Raji (cell line): Measurements from ENCODE around the gene NLRC5.

Experiments used
- POLR2A ChIP-seq: IDR thresholded peaks from 2 replicates; pipeline ENCODE4 v1.6.1; 2011; ENCODE audit warnings: low read depth, low read length, control low read depth; ENCODE audit not compliant: insufficient read depth

The NLRC5 gene

DNA sequence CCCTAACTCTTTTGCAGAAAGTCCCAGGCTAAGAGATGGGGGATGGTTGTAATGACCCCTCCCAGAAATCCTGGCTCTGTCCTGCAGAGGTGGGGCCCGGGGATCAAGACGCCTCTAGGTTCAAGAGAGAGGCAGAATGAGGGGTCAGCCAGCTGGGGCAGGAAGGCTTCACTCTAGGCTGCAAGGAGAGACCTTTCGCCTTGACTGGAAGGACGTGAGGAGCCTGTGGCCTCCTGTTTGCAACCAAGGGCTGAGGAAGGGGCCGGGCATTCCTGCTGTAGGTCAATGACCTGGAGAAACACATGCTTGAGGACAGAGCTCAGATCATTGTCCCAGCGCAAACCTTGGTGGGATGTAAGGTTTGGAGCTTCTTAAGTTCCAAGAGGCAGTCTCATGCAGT lies 36.4 kb upstream of the NLRC5 start:
- TF ChIP-seq POLR2A = no peak

DNA sequence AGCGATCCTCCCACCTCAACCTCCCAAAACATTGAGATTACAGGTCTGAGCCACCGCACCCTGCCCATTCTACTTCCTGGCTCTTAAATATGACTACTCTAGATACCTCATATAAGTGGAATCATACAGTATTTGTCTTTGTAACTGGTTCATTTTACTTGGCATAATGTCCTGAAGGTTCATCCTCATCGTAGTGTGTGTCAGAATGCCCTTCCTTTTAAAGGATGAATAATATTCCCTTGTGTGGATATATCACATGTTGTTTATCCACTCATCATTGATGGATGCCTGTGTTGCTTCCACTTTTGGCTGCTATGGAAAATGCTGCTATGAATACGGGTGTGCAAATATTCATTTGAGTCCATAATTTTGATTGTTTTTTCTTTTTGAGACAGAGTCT lies 33.3 kb upstream of the NLRC5 start:
- no peak for TF ChIP-seq POLR2A

DNA sequence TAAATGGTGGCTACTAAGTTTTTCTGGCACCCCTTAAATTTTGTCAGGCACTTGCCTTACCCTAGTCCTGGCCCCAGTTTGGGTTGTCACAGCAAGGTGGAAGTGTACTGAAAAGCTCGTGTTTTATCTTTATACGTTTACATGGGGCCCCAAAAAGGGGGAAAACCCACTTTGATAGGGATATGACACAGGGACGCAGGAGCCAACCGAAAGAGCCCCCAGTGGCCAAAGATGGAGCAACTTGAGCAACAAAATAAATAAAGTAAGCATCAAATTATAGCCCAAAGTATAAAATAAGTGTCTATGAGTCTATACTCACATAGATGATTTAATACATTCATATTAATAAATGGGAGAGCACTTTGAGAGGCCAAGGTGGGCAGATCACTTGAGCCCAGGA lies 32.6 kb upstream of the NLRC5 start:
- TF ChIP-seq POLR2A = no peak

GRCh38 chr16:56960681-56961281 lies 28.6 kb upstream of the NLRC5 start:
- TF ChIP-seq POLR2A = no peak

DNA sequence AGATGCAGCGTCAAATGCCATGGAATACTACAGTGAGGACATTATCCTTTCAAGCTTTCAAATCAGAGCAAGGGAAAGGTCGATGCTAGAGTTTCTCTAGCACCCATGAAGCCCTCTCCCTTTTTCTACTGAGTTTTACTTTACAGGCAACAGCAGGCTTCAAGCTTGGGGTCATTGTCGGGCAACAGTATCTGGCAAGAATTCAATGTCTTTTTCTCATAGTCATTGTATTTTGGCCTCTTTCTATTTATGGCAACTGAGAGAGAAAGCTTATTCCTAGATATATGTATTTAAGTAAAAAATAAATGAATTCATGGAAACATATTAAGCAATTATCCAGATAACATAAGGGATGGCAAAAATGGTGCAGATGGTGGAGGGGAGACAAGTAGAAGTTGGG lies 28.0 kb upstream of the NLRC5 start:
- no peak for TF ChIP-seq POLR2A

DNA sequence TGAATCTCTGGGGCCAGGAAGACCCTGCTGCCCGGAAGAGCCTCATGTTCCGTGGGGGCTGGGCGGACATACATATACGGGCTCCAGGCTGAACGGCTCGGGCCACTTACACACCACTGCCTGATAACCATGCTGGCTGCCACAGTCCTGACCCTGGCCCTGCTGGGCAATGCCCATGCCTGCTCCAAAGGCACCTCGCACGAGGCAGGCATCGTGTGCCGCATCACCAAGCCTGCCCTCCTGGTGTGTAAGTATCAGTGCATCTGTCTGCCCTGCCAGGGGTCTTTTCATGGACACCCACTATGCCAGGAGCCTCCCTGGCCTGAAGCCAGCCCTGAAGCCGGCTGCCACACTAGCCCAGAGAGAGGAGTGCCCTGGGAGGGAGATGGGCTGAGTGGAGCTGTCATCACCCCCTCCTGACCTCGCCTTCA lies 27.5 kb upstream of the NLRC5 start, which contains the start of gene CETP:
CETP (plus strand) TSS at position 100 of the 431 bp plus-strand sequence; CDS start at position 130, 30 bp downstream.
- no peak for TF ChIP-seq POLR2A

DNA sequence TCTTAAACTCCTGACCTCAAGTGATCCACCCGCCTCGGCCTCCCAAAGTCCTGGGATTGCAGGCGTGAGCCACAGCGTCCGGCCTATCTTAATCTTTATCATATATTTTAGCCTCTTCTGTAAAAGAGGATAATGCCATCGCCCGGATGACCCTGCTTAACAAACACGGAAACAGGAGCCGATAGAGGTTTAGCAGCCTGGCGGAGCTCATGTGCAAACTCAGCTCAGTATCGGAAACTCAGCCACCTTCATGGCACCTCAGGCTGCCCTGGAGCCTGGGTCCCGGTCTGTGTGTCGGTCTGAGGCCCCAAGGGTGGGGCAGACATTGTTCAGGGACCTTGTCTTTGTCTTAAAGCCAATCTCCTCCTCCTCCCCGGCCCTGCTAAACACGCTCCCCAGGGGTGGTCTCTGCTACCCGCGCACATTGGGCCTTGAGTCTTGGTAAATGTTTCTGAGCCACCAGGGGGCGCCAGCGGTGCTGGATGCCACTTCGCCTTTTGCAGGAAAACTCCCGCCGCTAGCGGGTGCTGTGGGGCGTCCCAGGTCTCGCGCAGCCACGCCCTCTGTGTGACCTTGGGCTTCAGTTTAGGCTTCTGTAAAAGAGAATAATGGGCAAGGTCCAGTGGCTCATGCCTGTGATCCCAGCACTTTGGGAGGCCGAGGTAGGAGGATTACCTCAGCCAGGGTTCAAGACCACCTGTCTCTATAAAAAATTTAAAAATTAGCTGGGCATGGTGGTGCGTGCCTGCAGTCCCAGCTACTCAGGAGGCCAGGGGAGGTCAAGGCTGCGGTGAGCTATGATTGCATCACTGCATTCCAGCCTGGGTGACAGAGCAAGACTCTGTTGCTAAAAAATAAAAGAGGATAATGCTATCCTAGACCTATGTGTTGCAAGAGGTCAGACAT lies 24.9 kb upstream of the NLRC5 start:
- TF ChIP-seq POLR2A = no peak

DNA sequence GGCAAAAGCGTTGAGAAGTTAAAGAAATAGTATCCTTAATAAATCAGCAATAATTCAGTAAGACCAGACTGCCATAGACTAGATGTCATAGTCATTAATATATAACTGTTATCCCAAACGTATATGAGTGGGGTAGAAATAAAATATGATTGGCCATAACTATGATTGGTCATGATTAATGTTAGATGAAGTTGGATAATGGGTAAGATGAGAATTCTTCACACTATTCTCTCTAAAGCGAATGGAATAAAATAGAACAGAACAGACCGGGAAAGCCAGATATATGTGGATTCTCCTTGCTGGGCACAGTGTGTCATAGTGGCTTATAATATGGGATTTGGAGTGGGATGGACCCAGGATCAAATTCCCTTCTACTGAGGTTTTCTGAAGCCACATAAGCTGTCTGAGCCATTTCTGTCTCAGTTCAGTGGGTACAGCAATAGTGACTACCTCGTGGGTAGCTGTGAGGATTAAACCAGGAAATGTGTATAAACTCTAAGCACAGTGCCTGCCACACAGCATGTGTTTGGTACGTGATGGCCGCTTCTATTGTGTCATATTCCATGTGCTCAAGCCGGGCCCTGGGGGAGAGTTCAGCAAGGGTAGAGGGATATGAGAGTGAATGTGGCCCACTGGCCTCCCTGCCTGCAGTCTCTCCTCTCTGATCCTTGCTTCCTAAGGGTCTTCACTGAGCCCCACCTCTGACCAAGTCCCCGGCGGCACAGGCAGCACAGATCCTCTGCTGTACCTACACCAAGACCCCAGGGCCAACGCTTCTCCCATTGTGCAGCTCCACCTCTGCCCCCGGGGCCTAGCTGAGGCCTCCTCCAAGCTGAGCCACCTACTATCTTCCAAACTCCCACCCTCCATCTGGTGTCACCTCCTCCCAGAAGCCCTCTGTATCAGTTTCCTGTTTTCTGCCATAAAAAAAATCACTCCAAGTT lies 23.9 kb upstream of the NLRC5 start:
- TF ChIP-seq POLR2A = no peak

GRCh38 chr16:56966093-56966475 lies 23.3 kb upstream of the NLRC5 start:
- TF ChIP-seq POLR2A = no peak

DNA sequence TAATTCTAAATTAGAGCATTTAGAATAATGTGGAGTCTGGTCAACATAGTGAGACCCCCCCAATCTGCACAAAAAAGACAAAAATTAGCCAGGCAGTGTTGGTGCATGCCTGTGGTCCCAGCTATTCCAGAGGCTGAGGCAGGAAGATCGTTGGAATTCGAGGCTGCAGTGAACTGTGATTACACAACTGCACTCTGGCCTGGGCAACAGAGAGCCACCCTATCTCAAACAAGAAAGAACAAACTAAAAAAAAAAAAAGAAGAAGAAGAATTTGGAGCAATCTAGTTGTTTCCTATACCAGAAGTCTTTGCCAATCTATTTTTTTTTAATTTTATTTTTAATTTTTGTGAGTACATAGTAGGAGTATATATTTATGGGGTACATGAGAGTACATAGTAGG lies 21.6 kb upstream of the NLRC5 start:
- no peak for TF ChIP-seq POLR2A

DNA sequence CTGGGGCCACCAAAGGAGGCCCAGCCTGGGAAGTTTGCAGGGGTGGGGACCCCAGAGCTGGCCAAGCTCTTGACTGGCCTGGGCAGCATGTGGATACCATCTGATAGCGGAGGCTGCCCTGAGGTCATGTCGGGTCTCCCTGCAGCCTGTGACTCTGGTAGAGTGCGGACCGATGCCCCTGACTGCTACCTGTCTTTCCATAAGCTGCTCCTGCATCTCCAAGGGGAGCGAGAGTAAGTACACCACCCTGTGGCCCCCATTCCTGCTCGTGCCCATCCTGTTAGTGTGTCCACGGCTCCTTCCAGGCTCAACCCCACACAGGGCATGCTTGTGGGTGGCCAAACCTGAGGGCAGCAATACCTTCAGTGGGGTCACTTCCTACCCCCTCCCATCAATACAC lies 19.6 kb upstream of the NLRC5 start:
- no peak for TF ChIP-seq POLR2A

- TF ChIP-seq POLR2A = peak; percentile 47; the same call in 1 of the 2 replicates
These were observed 18.2 kb upstream of the NLRC5 start for GRCh38 chr16:56970934-56971767.

DNA sequence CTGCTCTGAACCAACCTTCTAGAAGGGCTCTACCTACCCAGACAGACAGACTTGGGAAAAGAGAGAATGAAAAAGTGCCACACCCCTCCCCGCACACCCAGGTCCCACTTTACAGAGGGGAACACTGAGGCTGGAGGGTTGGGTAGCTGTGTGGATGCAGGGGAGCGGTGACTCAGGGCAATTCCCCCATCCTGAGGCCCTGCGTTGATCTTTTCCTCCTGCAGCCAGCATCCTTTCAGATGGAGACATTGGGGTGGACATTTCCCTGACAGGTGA lies 17.7 kb upstream of the NLRC5 start:
- no peak for TF ChIP-seq POLR2A

- no peak for TF ChIP-seq POLR2A
These were observed 16.7 kb upstream of the NLRC5 start for GRCh38 chr16:56972403-56973293.
